Measurements from ENCODE around the gene SDC4. TPM values are rescaled to one million over a fixed set of nuclear protein-coding genes. Genes with fewer than 3 reads are reported as not detected.

SDC4 gene
- total and polyA plus RNA-seq, 9 of the 15 experiments (the other 6 are each of a cell fraction or from before 2014, with no cell fraction given): 2.1 to 10.7 (median 6.3) TPM

DNA sequence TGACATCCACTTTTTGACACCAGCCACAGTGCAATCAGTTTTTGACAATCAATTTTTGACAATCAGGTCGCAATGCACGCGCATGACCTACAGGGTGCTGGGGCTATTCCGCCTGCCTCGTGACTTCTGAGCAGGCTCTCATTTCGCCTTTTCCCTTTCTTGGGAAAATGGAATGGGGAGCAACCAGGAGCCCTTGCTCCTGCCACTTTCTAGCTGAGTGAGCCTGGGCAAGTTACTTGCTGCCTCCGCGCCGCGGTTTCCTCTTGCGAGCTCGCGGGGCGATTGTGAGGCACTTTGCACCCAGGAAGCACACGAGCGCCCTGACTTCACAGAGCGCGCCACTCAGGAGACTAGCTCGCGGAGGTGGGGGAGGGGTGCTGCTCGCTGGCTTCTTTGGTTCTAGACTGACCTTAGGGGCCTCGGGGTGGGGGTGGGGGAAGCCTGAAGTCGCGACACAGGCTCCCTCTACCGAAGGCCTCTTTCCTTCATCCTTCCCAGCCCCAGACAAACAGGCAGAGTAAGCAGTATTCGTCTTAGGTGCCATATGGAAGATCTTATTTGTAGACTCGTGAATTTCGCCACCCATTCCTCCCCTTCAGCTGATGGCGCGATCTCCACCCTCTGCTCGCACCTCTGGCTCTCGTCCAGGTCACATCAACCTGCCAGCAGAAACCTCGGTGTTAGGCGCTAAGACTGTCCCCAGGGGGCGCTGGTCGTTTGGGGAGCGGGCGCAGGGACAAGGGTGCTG is 25.3 kb upstream of the SDC4 start (continued):
- TF ChIP-seq, protein P1, sequence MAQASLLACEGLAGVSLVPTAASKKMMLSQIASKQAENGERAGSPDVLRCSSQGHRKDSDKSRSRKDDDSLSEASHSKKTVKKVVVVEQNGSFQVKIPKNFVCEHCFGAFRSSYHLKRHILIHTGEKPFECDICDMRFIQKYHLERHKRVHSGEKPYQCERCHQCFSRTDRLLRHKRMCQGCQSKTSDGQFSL (CRISPR knock-in tag; IDR thresholded peaks at IDR 0.05): no peak
- TF ChIP-seq, protein P1 (tag; IDR thresholded peaks at IDR 0.05): 0 out of 4 replicates have a peak, but pooled peaks of 1 of the 2 experiments have one; percentile 28
- TF ChIP-seq THRAP3 (IDR thresholded peaks at IDR 0.05; ENCODE audit: borderline replicate concordance): no peak
- TF ChIP-seq STAG1 (CRISPR knock-in tag; IDR thresholded peaks at IDR 0.05; ENCODE audit: borderline replicate concordance): 0 out of 2 replicates have a peak, but pooled peaks have one; percentile 20
- TF ChIP-seq, protein P2, sequence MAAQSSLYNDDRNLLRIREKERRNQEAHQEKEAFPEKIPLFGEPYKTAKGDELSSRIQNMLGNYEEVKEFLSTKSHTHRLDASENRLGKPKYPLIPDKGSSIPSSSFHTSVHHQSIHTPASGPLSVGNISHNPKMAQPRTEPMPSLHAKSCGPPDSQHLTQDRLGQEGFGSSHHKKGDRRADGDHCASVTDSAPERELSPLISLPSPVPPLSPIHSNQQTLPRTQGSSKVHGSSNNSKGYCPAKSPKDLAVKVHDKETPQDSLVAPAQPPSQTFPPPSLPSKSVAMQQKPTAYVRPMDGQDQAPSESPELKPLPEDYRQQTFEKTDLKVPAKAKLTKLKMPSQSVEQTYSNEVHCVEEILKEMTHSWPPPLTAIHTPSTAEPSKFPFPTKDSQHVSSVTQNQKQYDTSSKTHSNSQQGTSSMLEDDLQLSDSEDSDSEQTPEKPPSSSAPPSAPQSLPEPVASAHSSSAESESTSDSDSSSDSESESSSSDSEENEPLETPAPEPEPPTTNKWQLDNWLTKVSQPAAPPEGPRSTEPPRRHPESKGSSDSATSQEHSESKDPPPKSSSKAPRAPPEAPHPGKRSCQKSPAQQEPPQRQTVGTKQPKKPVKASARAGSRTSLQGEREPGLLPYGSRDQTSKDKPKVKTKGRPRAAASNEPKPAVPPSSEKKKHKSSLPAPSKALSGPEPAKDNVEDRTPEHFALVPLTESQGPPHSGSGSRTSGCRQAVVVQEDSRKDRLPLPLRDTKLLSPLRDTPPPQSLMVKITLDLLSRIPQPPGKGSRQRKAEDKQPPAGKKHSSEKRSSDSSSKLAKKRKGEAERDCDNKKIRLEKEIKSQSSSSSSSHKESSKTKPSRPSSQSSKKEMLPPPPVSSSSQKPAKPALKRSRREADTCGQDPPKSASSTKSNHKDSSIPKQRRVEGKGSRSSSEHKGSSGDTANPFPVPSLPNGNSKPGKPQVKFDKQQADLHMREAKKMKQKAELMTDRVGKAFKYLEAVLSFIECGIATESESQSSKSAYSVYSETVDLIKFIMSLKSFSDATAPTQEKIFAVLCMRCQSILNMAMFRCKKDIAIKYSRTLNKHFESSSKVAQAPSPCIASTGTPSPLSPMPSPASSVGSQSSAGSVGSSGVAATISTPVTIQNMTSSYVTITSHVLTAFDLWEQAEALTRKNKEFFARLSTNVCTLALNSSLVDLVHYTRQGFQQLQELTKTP (IDR thresholded peaks at IDR 0.05; ENCODE audit: low read depth in 1 of 2, partially characterized antibody in 2 of 2): peak in 1 of 2 experiments; percentile 58
- peak; percentile 26; the same call in 1 of the 2 replicates for TF ChIP-seq ZNF197 (CRISPR knock-in tag; IDR thresholded peaks at IDR 0.05; ENCODE audit: low read depth)
- TF ChIP-seq, protein P3, sequence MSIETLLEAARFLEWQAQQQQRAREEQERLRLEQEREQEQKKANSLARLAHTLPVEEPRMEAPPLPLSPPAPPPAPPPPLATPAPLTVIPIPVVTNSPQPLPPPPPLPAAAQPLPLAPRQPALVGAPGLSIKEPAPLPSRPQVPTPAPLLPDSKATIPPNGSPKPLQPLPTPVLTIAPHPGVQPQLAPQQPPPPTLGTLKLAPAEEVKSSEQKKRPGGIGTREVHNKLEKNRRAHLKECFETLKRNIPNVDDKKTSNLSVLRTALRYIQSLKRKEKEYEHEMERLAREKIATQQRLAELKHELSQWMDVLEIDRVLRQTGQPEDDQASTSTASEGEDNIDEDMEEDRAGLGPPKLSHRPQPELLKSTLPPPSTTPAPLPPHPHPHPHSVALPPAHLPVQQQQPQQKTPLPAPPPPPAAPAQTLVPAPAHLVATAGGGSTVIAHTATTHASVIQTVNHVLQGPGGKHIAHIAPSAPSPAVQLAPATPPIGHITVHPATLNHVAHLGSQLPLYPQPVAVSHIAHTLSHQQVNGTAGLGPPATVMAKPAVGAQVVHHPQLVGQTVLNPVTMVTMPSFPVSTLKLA (conservative IDR thresholded peaks at IDR 0.05): peak in 1 of 2 experiments; percentile 44; a peak in 3 of 4 replicates
- TF ChIP-seq, protein P4, sequence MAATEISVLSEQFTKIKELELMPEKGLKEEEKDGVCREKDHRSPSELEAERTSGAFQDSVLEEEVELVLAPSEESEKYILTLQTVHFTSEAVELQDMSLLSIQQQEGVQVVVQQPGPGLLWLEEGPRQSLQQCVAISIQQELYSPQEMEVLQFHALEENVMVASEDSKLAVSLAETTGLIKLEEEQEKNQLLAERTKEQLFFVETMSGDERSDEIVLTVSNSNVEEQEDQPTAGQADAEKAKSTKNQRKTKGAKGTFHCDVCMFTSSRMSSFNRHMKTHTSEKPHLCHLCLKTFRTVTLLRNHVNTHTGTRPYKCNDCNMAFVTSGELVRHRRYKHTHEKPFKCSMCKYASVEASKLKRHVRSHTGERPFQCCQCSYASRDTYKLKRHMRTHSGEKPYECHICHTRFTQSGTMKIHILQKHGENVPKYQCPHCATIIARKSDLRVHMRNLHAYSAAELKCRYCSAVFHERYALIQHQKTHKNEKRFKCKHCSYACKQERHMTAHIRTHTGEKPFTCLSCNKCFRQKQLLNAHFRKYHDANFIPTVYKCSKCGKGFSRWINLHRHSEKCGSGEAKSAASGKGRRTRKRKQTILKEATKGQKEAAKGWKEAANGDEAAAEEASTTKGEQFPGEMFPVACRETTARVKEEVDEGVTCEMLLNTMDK (IDR thresholded peaks at IDR 0.05; ENCODE audit: borderline replicate concordance, insufficient read depth, low read depth, low read length, poor library complexity, severe bottlenecking): peak; percentile 39
- no peak for TF ChIP-seq KHSRP (IDR thresholded peaks at IDR 0.05)
- TF ChIP-seq SMAD1 (IDR thresholded peaks at IDR 0.05; ENCODE audit: low read depth, low read length, partially characterized antibody): peak; percentile 63
- peak; percentile 50; the same call in 1 of the 2 replicates for TF ChIP-seq SOX6 (IDR thresholded peaks at IDR 0.05)
- no peak for TF ChIP-seq SIX5 (IDR thresholded peaks at IDR 0.05; ENCODE audit: borderline replicate concordance in 1 of 2, insufficient read depth in 1 of 2, low read depth in 1 of 2, low read length in 2 of 2)
- TF ChIP-seq, protein P5, sequence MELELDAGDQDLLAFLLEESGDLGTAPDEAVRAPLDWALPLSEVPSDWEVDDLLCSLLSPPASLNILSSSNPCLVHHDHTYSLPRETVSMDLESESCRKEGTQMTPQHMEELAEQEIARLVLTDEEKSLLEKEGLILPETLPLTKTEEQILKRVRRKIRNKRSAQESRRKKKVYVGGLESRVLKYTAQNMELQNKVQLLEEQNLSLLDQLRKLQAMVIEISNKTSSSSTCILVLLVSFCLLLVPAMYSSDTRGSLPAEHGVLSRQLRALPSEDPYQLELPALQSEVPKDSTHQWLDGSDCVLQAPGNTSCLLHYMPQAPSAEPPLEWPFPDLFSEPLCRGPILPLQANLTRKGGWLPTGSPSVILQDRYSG (tag; conservative IDR thresholded peaks at IDR 0.05; ENCODE audit: low read depth): 0 out of 2 replicates have a peak, but pooled peaks have one; percentile 49
- peak; percentile 72 for TF ChIP-seq DPF2 (IDR thresholded peaks at IDR 0.05)

Measured in K562 (cell line).